ENCODE measurements around the gene EHD1. TPM values are rescaled to one million over a fixed set of nuclear protein-coding genes. Genes with fewer than 3 reads are reported as not detected.

Gene EHD1
- total and polyA plus RNA-seq, 2 of the 8 experiments (the other 6 are each of a cell fraction or from before 2014, with no cell fraction given) = 31.5 to 42.9 TPM

DNA sequence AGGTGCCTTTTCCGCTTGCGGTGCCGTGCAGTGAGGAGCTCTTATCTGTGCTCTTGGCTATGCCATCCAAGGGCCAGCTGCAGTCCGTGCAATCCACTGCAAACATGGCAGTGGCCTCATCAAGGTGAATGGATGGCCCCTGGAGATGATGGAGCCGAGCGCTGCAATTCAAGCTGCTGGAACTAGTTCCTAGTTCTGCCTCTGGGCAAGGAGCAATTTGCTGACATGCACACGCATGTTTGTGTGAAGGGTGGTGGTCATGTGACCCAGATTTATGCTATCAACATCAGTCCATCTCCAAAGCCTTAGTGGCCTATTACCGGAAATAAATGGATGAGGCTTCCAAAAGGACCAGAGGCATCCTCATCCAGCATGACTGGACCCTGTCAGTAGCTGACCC, 3.1 kb upstream of the EHD1 start:
- no peak for FAIRE-seq

More for the DNA sequence above, 3.1 kb upstream of the EHD1 start:
- no peak overlapping the region for H2BK120ac ChIP-seq (replicated peaks; ENCODE audit: low read depth, low read length)
- H2BK20ac ChIP-seq (ENCODE audit: low read length) = no peak overlapping the region
- H4K91ac ChIP-seq (replicated peaks; ENCODE audit: insufficient read length, low read length) = no peak overlapping the region
- no peak overlapping the region for H2AK5ac ChIP-seq (ENCODE audit: low read depth, low read length)
- no peaks in the 10 kb centered on the region for H4K20me1 ChIP-seq (replicated peaks in 1 of 2; ENCODE audit: control insufficient read depth in 1 of 2, insufficient read depth in 2 of 2, low read length in 2 of 2)
- no peak overlapping the region for H3K18ac ChIP-seq (ENCODE audit: extremely low read depth, low read length)
- H3K4me1 ChIP-seq (replicated peaks in 1 of 4; ENCODE audit: control insufficient read depth in 3 of 4, insufficient read depth in 4 of 4, low read length in 3 of 4) = peaks cover 0 to 22% (median 11%) of the 10 kb centered on the region in 4 experiments; a peak in 6 of 7 replicates
- H4K5ac ChIP-seq (ENCODE audit: insufficient read length, low read depth, low read length) = no peak overlapping the region
- WGBS, 2 experiments (ENCODE audit: extremely low coverage in 1 of 2, insufficient coverage in 1 of 2, insufficient read length in 1 of 2, insufficient replicate concordance in 2 of 2, low coverage in 1 of 2, low lambda C conversion rate in 2 of 2, missing lambda C conversion rate in 1 of 2) = 91% methylated on average over 8 of the region's 8 CpGs; no CpG with 5 or more reads in 1 of the 2 experiments
- no peaks in the 10 kb centered on the region for H3K79me1 ChIP-seq (ENCODE audit: low read depth, low read length)
- no peak overlapping the region for H2BK15ac ChIP-seq (ENCODE audit: low read length)
- no peak overlapping the region for H4K8ac ChIP-seq (ENCODE audit: extremely low read depth, insufficient read depth, low read length)
- H3K4me3 ChIP-seq (ENCODE audit: extremely low read depth in 1 of 4, insufficient read depth in 2 of 4, low read depth in 3 of 4, low read length in 4 of 4) = no peak overlapping the region
- H3K14ac ChIP-seq (ENCODE audit: insufficient read length) = no peak overlapping the region
- H2BK5ac ChIP-seq (ENCODE audit: low read depth, low read length) = no peak overlapping the region
- DNase-seq (ENCODE audit: low read depth in 1 of 2, low spot score in 2 of 2) = no peak
- peaks cover 0 to 6% (median 2%) of the 10 kb centered on the region in 4 experiments; a peak in 4 of 7 replicates for H3K27me3 ChIP-seq (replicated peaks in 1 of 4; ENCODE audit: control insufficient read depth in 3 of 4, extremely low read depth in 1 of 4, insufficient read depth in 3 of 4, low read length in 3 of 4)
- H3K4me2 ChIP-seq (ENCODE audit: insufficient read depth in 1 of 2, low read depth in 2 of 2, low read length in 2 of 2) = no peak overlapping the region
- no peaks in the 10 kb centered on the region for H3K79me2 ChIP-seq (ENCODE audit: control insufficient read depth in 1 of 2, insufficient read depth in 2 of 2, low read length in 2 of 2)
- no peaks in the 10 kb centered on the region for H3K36me3 ChIP-seq (ENCODE audit: control insufficient read depth in 2 of 4, insufficient read depth in 4 of 4, low read length in 3 of 4)
- no peak overlapping the region for H3K56ac ChIP-seq (replicated peaks; ENCODE audit: insufficient read length, low read depth, low read length)
- H3K9me3 ChIP-seq (ENCODE audit: insufficient read depth in 2 of 2, low read depth in 1 of 2, low read length in 1 of 2) = no peaks in the 10 kb centered on the region
- ChIA-PET POLR2A (ENCODE audit: partially characterized antibody) (interaction anchor here (0.6 to 24.6 kb wide), 2 partner anchors 24 to 105 kb away, joined by 3 to 408 read pairs; no protein-coding TSS in a partner anchor), CTCF (ENCODE audit: partially characterized antibody) (interaction anchor here (0.6 to 32.2 kb wide), 4 partner anchors 10 to 220 kb away, joined by 3 to 1058 read pairs (median 60); partner anchors contain the start of gene CDC42BPG)
- H3K27ac ChIP-seq (ENCODE audit: low read depth, low read length) = no peak overlapping the region
- H2BK12ac ChIP-seq (ENCODE audit: low read depth, low read length) = no peak overlapping the region
- TF ChIP-seq MAFK (IDR thresholded peaks at IDR 0.05; ENCODE audit: low read depth, low read length) (no peak), RNF2 (IDR thresholded peaks at IDR 0.05; ENCODE audit: borderline replicate concordance, low read depth, low read length, missing control alignments, poor library complexity, severe bottlenecking) (no peak), BACH1 (IDR thresholded peaks at IDR 0.05; ENCODE audit: low read length) (no peak), TAF1 (IDR thresholded peaks at IDR 0.05; ENCODE audit: low read depth, low read length) (no peak), SRF (IDR thresholded peaks at IDR 0.05; ENCODE audit: low read depth, low read length) (no peak), CHD2 (IDR thresholded peaks at IDR 0.05; ENCODE audit: low read length) (no peak), TAF7 (optimal IDR thresholded peaks at IDR 0.05; ENCODE audit: borderline replicate concordance, low read depth, low read length) (no peak), GABPA (IDR thresholded peaks at IDR 0.05; ENCODE audit: borderline replicate concordance, insufficient read depth, low read length) (no peak), CEBPB (IDR thresholded peaks at IDR 0.05; ENCODE audit: low read depth, low read length) (no peak)
- TF ChIP-seq, protein P1, sequence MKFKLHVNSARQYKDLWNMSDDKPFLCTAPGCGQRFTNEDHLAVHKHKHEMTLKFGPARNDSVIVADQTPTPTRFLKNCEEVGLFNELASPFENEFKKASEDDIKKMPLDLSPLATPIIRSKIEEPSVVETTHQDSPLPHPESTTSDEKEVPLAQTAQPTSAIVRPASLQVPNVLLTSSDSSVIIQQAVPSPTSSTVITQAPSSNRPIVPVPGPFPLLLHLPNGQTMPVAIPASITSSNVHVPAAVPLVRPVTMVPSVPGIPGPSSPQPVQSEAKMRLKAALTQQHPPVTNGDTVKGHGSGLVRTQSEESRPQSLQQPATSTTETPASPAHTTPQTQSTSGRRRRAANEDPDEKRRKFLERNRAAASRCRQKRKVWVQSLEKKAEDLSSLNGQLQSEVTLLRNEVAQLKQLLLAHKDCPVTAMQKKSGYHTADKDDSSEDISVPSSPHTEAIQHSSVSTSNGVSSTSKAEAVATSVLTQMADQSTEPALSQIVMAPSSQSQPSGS (IDR thresholded peaks at IDR 0.05; ENCODE audit: low read length) = no peak
- H2AFZ ChIP-seq (ENCODE audit: low read length) = no peak overlapping the region
- H3K4ac ChIP-seq (replicated peaks; ENCODE audit: insufficient read length, low read depth, low read length) = no peak overlapping the region
- H3K9ac ChIP-seq (replicated peaks in 1 of 4; ENCODE audit: extremely low read depth in 1 of 4, low read depth in 3 of 4, low read length in 3 of 4) = no peak overlapping the region
- H3K23me2 ChIP-seq (ENCODE audit: low read depth, low read length) = peaks cover 16% of the 10 kb centered on the region
- no peak overlapping the region for H3K23ac ChIP-seq (ENCODE audit: insufficient read length)
